T47D (cell line): ENCODE measurements around the gene TLCD3B.
A peak's percentile ranks its signal among the peaks of the same experiment; 100 is the strongest.
"Not testable (repeated sequence)": the region's sequence is repeated elsewhere in the genome, so short reads cannot be mapped to it uniquely, and the experiment has no call there.

Experiments
- DNase-seq, 2 experiments: peaks; one replicate each; pipeline versions ENCODE4 v3.0.0 to v3.0.0-alpha.2; 2011 to 2012; ENCODE audit warnings: low read depth in 1 of 2, low spot score in 1 of 2
- JUND ChIP-seq: IDR thresholded peaks from 2 replicates; pipeline ENCODE4 v1.6.1; 2012; ENCODE audit warnings: low read depth
- in situ Hi-C: cut with HindIII; loops from 2 replicates; pipeline ENCODE4 v1.10.0; 2016; ENCODE audit warnings: low sequenced_read_pairs, low pct_unique_long_range_greater_than_20kb

TLCD3B gene

DNA sequence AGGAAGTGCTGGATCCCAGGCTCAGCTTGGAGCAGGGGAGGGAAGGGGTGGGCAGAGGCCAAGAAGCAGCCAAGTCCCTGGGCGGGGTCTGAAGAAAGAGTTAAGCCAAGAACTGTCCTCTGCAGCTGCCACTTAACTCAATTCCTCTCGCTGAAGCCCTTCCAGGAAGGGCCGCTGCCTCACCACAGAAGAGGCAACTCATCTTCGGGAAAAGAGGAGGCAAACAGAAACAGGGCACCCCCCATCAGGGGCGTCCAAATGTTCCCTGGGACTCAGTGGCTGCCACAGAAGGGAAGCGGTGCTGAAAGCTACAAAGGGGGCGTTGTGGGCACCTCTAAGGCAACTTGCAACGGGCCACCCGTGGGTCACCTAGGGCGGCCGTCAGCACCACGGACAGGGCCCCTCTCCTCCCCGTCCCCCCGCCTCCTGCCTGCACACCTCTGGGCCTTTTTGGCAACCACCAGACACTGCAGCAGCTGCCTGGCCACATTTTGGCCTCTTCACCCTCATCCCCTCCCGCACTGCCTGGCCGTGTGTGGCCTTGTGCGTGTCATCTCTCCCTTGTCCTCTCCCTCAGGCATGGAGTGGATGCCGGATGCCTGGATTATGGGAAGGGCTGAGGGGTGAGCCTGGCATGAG lies 2.5 kb downstream of the TLCD3B start:
- no peak for TF ChIP-seq JUND
- in situ Hi-C loops, result no loop called here
- DNase-seq, result peak; percentile 19 to 66

DNA sequence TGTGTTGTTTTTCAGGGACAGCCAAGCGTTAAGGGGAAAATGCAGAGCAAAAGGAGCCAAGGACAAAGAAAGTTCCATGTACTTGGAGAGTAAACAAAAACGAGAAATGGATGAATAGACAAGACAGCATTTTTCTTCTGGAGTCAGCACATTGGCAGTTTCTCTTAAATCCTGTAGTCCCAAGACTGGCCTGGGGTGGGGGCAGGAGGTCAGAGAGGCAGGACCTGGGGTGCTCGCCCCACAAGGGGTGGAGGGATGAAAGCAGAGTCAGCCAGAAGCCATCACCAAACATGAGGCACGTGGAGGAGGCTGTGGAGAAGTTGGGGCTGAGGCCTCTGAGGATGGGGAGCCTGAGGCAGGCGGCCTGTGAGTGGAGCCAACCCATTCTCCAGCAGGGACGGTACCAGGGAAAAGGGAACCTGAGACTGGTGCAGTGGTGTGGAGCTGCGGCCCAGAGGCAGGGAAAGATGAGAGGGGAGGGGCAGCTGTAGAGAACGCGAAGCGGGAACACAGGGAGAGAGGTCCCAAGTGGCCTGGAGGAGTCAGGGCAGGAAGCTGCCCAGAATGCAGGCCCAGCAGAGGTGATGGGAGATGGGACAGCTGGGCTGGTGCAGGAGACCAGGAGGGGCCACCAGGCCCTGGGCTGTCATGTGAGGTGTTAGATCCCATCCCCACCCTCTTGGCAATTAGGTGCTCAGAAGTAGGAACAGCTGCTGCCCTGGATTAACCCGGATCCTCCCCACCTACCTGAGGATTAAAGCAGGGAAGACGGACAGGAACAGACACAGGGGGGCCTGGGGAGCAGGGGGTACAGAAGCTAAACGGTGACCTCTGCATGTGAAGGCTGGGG lies 3.3 kb downstream of the TLCD3B start:
- in situ Hi-C loops, result no loop called here
- no peak for TF ChIP-seq JUND
- no peak for DNase-seq

DNA sequence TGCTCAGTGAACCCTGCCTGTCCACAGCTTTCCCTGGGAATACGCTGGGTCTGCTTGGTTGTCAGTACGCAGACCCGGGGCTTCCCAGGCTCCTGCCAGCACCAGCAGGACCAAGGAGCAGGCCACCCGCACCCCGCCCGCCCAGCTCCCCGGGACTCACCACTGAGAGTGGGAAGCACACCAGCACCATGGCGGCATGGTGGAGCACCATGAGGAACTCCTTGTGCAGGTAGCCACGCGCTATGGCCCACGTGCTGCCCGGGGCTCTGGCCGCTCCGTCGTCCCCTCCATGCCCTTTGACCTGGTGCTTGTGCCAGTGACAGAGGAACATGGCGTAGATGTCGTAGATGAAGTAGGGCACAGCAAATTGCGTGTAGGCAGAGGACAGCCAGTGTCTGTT lies 4.6 kb downstream of the TLCD3B start:
- no peak for TF ChIP-seq JUND
- no peak for DNase-seq

DNA sequence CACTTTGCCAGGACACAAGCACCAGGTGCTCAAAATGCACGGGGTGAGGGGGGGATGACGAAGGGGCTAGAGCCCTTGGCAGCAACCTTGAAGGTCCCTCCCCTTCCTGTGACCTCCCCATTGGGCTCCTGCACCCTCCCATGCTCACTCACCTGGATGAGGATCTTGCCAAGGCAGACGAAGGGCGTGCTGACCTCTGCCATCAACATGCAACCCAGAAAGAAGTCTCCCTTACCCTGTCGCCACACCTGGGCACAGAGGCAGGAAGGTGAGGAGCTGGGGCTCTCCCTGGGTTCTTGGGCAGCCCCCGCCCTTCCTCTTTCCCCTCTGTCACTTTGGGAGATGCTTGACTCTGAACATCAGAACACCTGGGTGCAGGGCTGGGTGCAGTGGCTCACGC lies 5.5 kb downstream of the TLCD3B start:
- no peak for TF ChIP-seq JUND
- in situ Hi-C loops, result no loop called here
- no peak for DNase-seq

More for the DNA sequence above, 4.6 kb downstream of the TLCD3B start:
- in situ Hi-C loops, result no loop called here

DNA sequence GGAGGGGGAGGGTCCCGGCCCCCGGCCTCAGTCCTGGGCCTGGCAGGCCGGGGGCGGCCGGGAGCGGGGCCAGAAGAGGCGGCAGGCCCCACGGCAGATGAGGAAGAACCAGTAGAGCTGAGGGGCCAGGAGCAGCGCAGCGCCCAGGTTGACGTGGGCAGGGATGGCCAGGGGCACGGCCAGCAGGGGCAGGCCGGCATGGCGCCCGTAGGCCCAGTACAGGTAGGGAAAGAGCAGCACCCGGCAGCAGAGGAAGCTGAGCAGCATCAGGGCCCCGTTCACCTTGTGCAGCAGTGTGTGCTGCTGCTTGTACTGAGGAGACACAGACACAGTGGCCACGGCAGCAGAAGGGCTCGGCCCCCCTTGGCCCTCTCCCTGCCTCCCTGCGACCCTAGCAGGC lies 5.9 kb downstream of the TLCD3B start:
- no peak for DNase-seq
- TF ChIP-seq JUND, result no peak
- in situ Hi-C loops, result no loop called here

DNA sequence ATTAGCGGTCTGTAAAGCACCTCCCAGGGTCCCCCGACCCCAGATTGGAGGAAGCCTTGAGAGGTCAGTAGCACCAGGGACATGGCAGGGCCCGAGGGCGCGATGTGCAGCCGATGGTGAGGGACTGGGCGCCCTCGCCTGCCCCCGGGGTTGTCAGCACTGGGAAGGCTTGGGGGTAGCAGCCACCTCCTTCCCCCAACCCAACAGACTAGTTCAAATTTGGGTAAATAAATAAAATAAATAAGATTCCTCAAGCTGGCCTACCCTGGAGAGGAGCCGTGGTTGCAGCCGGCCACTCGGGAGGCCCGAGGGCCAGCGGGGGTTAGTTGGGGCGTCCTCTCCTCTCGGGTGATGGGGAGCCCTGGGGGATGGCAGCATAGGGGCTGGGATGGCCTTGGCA lies 6.6 kb downstream of the TLCD3B start:
- no peak for TF ChIP-seq JUND

DNA sequence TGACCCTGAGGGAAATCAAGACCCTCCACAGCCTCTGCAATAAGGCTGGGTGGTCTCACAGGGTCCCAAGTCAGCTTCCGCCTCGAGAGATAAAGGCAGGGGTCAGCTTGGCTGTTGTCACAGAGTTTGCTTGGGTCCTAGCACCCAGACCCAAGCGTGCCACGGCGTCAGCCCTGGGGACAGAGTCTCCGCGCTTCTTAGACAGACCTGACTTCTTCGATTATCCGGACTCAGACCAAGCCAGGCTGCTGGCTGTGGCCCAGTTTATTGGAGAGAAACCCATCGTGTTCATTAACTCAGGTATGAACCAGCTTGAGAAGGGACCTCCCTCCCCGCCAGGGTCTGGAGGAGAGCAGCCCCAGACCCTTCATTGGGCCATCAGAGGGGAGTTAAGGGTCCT lies 7.5 kb downstream of the TLCD3B start:
- no peak for TF ChIP-seq JUND
- DNase-seq, result no peak
- in situ Hi-C loops, result no loop called here

More for the DNA sequence above, 6.6 kb downstream of the TLCD3B start:
- in situ Hi-C loops, result no loop called here
- DNase-seq, result no peak

DNA sequence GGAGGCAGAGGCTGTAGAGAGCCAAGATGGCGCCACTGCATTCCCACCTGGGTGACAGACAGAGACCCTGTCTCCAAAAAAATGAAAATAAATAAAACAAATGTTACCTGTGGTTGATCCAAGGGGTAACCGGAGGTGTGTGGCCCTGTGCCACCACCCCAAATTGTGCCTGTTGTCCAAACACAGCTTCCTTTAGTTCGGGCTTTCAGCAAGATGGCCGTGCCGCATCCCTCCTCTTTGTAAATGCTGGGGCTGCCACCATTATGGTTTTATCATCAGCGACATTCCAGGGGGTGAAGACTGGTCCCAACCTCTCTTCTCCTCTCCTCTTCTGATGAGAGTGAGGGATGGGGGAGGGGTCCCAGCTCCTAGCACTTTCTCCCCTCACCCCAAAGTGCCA lies 8.2 kb downstream of the TLCD3B start, which contains the start of gene C16orf92:
C16orf92 (plus strand) TSS at position 312 of the 400 bp plus-strand sequence. CDS start 143 bp downstream, outside the sequence.
- in situ Hi-C loops, result no loop called here
- DNase-seq, result no peak
- no peak for TF ChIP-seq JUND

DNA sequence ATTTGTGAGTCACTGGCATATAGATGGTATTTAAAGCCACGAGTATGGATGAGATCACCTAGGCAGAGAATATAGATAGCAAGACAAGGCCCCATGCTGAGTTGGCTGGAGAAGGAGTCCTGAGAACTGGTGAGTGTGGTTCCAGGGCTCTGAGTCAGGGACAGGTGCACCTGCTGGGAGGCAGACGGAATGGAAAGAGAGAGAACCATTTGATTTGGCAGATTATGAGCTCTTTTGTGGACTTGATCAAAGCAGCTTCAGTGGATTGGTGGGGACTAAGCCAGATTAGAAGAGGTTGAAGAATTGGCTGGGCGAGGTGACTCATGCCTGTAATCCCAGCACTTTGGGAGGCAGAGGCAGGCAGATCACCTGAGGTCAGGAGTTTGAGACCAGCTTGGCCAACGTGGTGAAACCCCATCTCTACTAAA lies 12.3 kb downstream of the TLCD3B start:
- no peak for TF ChIP-seq JUND
- no peak for DNase-seq
- in situ Hi-C loops, result no loop called here

DNA sequence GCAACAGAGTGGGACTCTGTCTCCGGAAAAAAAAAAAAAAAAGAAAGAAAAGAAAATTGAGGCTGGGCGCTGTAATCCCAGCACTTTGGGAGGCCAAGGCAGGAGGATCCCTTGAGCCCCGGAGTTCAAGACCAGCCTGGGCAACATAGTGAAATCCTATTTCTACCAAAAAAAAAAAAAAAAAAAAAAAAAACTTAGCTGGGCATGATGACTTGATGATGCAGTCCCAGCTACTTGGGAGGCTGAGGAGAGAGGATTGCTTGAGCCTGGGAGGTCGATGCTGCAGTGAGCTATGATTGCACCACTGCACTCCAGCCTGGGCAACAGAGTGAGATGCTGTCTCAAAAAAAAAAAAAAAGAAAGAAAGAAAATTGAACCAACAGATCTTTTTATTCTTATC lies 13.1 kb downstream of the TLCD3B start:
- DNase-seq, in situ Hi-C loops: not testable (repeated sequence)

DNA sequence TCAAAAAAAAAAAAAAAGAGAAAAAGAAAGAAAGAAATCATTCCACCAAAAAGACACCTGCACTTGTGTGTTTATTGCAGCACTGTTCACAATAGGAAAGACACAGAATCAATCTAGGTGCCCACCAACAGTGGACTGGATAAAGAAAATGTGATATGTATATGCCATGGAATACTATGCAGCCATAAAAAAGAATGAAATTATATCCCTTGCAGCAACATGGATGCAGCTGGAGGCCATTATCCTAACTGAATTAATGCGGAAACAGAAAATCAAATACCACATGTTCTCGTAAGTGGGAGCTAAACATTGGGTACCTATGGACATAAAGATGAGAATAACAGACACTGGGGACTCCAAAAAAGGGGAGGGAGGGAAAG lies 13.8 kb downstream of the TLCD3B start:
- TF ChIP-seq JUND, result no peak

DNA sequence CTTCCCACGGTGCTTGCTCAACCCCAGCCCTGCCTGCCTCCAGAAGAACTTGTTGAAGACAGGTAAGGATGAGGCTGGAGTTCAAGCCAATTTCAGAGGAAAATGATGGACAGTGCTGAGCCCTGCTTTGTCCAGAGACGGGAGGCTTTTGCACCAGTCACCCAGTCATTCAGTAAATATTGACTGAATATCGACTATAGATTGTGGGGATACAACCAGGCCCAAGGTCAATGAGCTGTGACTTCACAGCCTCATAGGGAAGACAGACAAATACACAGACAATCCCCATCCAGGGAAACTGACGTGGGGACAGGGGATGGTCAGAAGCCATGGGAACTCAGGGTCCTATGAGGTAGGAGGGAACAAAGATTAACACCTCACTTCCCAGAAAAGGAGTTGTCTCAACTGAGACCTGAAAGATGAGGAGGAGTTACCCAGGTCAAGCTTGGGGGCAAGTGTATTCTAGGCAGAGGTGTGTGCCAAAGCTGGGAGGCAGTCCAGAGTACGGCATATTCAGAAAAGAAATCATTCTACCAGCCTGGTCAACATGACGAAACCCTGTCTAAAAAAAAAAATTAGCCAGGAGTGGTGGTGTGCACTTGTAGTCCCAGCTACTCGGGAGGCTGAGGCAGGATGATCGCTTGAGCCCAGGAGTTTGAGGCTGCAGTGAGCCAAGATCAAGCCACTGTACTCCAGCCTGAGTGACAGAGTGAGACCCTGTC lies 14.4 kb downstream of the TLCD3B start:
- DNase-seq, result no peak
- in situ Hi-C loops, result no loop called here
- TF ChIP-seq JUND, result no peak

More for the DNA sequence above, 13.8 kb downstream of the TLCD3B start:
- in situ Hi-C loops, result no loop called here
- no peak for DNase-seq

DNA sequence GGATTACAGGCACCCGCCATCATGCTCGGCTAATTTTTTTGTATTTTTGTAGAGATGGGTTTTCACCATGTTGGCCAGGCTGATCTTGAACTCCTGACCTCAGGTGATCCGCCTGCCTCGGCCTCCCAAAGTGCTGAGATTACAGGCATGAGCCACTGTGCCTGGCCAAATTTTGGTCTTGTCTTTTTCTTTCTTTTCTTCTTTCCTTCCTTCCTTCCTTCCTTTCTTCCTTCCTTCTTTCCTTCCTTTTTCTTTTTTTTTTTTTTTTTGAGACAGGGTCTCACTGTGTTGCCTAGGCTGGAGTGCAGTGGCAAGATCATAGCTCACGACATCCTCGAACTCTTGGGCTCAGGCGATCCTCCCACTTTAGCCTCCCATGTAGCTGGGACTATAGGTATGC lies 15.6 kb downstream of the TLCD3B start:
- DNase-seq, in situ Hi-C loops: not testable (repeated sequence)

DNA sequence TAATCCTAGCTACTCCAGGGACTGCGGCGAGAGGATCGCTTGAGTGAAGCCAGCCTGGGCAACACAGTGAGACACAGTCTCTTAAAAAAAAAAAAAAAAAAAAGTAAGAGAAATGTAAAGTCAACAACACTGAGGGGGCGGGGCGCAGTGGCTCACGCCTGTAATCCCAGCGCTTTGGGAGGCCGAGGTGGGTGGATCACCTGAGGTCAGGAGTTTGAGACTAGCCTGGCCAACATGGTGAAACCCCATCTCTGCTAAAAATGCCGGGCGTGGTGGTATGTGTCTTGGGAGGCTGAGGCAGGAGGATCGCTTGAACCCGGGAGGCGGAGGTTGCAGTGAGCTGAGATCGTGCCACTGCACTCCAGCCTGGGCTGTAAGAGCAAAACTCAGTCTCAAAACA lies 18.5 kb downstream of the TLCD3B start:
- DNase-seq, in situ Hi-C loops: not testable (repeated sequence)
